ENCODE data around the gene RNF144B. TPM values are rescaled to one million over a fixed set of nuclear protein-coding genes. Genes with fewer than 3 reads are reported as not detected.

Gene RNF144B
- total RNA-seq, 1 experiment from 2014 or later, result 2.3 TPM

DNA sequence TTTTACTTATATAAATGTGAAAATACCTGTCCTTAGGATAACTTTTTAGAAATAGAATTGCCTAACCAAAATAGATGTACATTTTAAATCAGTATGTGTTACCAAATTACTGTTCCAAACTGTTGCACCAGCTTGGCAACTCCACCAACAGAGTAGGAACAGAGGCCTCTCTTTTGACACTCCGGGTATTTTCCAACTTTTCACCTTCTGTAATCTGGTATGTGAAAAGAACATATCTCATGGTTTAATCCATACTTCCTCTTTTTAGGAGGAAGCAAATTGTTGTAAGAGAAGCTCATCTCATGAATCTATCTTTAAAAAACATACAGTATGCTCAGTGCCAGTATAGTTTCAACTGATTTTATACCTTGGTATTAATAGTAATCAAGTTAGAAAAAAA lies 24.9 kb downstream of the RNF144B start:
- no peak overlapping the region for H2BK5ac ChIP-seq (ENCODE audit: insufficient read length, low read length)
- no peak overlapping the region for H3K4me3 Mint-ChIP-seq
- no peak overlapping the region for H3K18ac ChIP-seq (ENCODE audit: insufficient read length, low read depth, low read length)
- no peaks in the 10 kb centered on the region for H3K9me3 ChIP-seq (ENCODE audit: control insufficient read depth, low read depth, low read length)
- TF ChIP-seq, protein P1, sequence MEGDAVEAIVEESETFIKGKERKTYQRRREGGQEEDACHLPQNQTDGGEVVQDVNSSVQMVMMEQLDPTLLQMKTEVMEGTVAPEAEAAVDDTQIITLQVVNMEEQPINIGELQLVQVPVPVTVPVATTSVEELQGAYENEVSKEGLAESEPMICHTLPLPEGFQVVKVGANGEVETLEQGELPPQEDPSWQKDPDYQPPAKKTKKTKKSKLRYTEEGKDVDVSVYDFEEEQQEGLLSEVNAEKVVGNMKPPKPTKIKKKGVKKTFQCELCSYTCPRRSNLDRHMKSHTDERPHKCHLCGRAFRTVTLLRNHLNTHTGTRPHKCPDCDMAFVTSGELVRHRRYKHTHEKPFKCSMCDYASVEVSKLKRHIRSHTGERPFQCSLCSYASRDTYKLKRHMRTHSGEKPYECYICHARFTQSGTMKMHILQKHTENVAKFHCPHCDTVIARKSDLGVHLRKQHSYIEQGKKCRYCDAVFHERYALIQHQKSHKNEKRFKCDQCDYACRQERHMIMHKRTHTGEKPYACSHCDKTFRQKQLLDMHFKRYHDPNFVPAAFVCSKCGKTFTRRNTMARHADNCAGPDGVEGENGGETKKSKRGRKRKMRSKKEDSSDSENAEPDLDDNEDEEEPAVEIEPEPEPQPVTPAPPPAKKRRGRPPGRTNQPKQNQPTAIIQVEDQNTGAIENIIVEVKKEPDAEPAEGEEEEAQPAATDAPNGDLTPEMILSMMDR (conservative IDR thresholded peaks at IDR 0.05), result no peak
- H3K56ac ChIP-seq (ENCODE audit: insufficient read length, low read depth, low read length), result no peak overlapping the region
- no peak overlapping the region for H4K91ac ChIP-seq (ENCODE audit: insufficient read length, low read depth, low read length)
- no peaks in the 10 kb centered on the region for H3K4me1 ChIP-seq (ENCODE audit: insufficient read depth, low read length)
- no peak overlapping the region for H2BK20ac ChIP-seq (ENCODE audit: low read depth, low read length, poor library complexity, severe bottlenecking)
- H4K5ac ChIP-seq (ENCODE audit: insufficient read length, low read depth, low read length), result no peak overlapping the region
- no peak overlapping the region for H3T11ph ChIP-seq (ENCODE audit: low read length)
- peaks cover 3% of the 10 kb centered on the region in 2 experiments; a peak in 2 of 4 replicates for H3K4me1 Mint-ChIP-seq
- no peak overlapping the region for H2BK120ac ChIP-seq (ENCODE audit: low read depth, low read length, poor library complexity, severe bottlenecking)
- H2AK5ac ChIP-seq (ENCODE audit: insufficient read length, low read length), result no peak overlapping the region
- no peaks in the 10 kb centered on the region for H3K9me3 Mint-ChIP-seq
- no peak overlapping the region for H3K4ac ChIP-seq (ENCODE audit: low read depth, low read length)
- no peak overlapping the region for H3K27ac Mint-ChIP-seq
- H3K9ac ChIP-seq (ENCODE audit: extremely low read depth, insufficient read length, low read length), result no peak overlapping the region
- no peak overlapping the region for H4K8ac ChIP-seq (replicated peaks; ENCODE audit: insufficient read length, low read depth, low read length)
- H3K36me3 Mint-ChIP-seq (ENCODE audit: insufficient read depth in 1 of 3, low read depth in 3 of 3), result no peaks in the 10 kb centered on the region
- no peaks in the 10 kb centered on the region for H4K20me1 ChIP-seq (ENCODE audit: control insufficient read depth, insufficient read depth, insufficient read length)
- H2BK15ac ChIP-seq (ENCODE audit: low read depth, low read length), result no peak overlapping the region
- WGBS (ENCODE audit: extremely low coverage, insufficient read length, low lambda C conversion rate), result no CpG with 5 or more reads among the region's 1 CpG
- H3K4me2 ChIP-seq (ENCODE audit: insufficient read depth, insufficient read length, low read length), result no peak overlapping the region
- no peak overlapping the region for H3K23ac ChIP-seq (ENCODE audit: insufficient read length, low read depth, low read length)
- no peaks in the 10 kb centered on the region for H3K23me2 ChIP-seq (ENCODE audit: insufficient read length, low read depth, low read length, poor library complexity, severe bottlenecking)
- DNase-seq, result no peak
- H3K14ac ChIP-seq (ENCODE audit: insufficient read depth, low read length), result no peak overlapping the region
- no peak overlapping the region for H2BK12ac ChIP-seq (ENCODE audit: insufficient read length, low read depth, low read length)
- no peak overlapping the region for H2AFZ ChIP-seq (ENCODE audit: low read length)
- H3K79me1 ChIP-seq (ENCODE audit: insufficient read depth, low read depth, low read length, poor library complexity, severe bottlenecking), result no peaks in the 10 kb centered on the region
- no peaks in the 10 kb centered on the region for H3K27me3 ChIP-seq (ENCODE audit: insufficient read depth, low read length)
- no peaks in the 10 kb centered on the region for H3K79me2 ChIP-seq (ENCODE audit: insufficient read depth, low read length)
- no peaks in the 10 kb centered on the region for H3K27me3 Mint-ChIP-seq (ENCODE audit: low read depth)
- no peak overlapping the region for H3K27ac ChIP-seq (ENCODE audit: insufficient read length, low read depth, low read length)

All from H9 (cell line).